Fibroblast of skin of back (primary cell): ENCODE data around the gene WDR53. TPM values are rescaled to one million over a fixed set of nuclear protein-coding genes. Genes with fewer than 3 reads are reported as not detected.
"Not testable (repeated sequence)": the region's sequence is repeated elsewhere in the genome, so short reads cannot be mapped to it uniquely, and the experiment has no call there.

Experiments
- DNase-seq: peaks from one replicate; pipeline ENCODE4 v3.0.0-alpha.2; 2013
- polyA plus RNA-seq, 2 experiments: library from polyadenylated mRNA; unstranded; fragments of 120-200 nt; gene quantifications; one replicate each; pipeline ENCODE4 v1.2.1, GENCODE V29; 2013; ENCODE audit not compliant: insufficient read length in 2 of 2

Gene WDR53
- polyA plus RNA-seq (2013, experiment 1 of 2; ENCODE audit: insufficient read length), result 11.4 TPM
- polyA plus RNA-seq (2013, experiment 2 of 2; ENCODE audit: insufficient read length), result 10.9 TPM

DNA sequence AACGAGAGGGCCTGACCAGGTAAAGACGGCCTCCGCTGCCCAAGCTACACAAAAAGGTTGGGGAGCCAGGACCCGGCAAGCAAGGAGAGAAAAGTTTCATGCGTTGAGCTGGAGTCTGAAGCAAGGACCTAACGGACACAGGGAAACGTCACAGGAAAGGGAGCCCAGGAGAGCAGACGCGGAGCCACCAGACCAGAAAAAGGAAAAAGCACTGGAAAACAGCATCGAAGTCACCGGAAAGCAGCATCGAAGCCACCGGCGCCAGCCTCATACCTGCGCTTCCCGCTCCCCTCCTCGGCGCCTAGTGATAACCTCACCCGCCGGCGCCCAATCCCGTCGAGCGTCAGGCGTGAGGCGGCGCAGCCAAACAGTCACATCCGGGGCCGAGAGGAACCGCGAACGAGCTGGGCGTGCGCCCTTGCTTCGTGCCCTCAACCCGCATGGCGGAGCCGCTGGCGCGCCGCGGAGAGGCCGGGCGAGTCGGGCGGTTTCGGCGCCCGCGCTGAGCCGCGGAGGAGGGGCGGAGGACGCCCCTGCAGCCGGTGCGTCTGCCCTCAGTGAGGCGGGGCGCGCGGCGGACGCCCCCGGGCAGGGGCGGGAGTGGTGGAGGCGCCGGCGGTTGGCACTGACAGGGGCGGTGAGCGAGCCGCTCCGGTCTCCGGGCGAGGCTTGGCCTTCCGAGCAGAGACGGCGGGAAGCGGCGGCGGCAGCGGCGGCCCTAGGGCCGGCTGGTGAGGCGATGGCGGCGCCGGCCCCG lies at the start of gene WDR53, which contains the start of gene FBXO45:
Gene WDR53 (minus strand): TSS at position 309 of the 757 bp plus-strand sequence. CDS start 7,079 bp downstream, outside the sequence.
Gene FBXO45 (plus strand): TSS at position 415 of the 757 bp plus-strand sequence. CDS start 325 bp downstream, at position 740.
- peak; percentile 95 for DNase-seq

DNA sequence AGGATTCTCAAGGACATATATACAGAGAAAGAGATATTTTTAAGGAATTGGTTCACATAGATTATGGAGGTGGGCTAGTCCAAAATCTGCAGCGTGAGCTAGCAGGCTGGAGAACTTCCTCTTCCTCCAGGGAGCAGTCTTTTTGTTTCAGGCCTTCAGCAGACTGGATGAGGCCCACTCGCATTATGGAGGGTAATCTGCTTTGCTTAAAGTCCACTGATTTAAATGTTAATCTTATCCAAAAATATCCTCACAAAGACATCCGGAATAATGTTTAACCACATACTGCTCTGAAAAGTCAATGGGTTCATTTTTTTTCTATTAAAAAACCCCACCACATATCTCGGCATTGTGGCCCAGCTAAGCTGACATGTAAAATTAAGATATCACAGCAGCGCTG lies 48.9 kb upstream of the WDR53 start:
- no peak for DNase-seq

DNA sequence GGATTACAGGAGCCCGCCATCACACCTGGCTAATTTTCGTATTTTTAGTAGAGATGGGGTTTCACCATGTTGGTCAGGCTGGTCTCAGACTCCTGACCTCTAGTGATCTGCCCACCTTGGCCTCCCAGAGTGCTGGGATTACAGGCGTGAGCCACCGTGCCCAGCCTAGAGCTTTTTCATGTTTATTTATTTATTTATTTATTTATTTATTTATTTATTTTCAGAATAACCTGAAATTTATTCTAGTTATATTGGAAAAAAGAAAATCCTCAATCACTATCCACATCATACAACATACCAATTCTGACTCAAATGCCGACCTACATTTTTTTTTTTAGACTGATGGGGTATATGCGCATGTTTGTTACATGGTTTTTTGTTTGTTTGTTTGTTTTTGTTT lies 46.9 kb upstream of the WDR53 start:
- DNase-seq, result not testable (repeated sequence)

DNA sequence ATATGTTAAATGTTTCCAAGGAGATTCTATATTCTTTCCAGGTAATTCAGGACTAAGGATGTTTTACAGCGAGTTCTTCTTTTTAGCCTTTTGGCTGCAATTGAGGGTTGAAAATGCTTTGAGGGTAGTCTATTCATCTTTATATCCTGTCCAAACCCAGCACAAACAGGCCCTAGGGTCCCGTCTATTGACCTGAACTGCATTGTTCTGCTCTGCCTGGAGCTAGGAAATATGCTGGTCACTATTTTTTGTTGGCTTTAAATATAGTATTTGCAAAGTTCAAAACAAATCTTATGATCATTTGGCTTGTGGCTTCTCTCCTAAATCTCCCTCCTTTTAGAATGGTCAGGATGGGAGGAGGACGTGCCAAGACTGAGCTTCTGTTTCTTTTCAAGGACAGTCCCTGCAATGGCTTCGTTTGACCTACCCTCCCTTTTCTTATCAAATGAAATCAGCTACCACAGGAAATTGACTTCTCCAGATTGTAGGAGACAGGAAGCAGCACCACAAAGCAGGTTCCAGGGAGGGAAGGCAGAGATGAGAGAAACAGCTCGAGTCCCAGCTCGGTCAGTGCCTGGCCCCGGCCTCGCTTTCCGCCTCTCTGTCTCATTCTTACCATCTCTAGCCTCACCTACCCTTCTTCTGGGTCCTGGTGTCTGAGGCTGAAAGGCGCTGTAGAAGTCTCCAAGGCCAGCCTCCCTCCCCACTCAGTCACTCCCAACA lies 43.6 kb upstream of the WDR53 start:
- DNase-seq, result no peak

DNA sequence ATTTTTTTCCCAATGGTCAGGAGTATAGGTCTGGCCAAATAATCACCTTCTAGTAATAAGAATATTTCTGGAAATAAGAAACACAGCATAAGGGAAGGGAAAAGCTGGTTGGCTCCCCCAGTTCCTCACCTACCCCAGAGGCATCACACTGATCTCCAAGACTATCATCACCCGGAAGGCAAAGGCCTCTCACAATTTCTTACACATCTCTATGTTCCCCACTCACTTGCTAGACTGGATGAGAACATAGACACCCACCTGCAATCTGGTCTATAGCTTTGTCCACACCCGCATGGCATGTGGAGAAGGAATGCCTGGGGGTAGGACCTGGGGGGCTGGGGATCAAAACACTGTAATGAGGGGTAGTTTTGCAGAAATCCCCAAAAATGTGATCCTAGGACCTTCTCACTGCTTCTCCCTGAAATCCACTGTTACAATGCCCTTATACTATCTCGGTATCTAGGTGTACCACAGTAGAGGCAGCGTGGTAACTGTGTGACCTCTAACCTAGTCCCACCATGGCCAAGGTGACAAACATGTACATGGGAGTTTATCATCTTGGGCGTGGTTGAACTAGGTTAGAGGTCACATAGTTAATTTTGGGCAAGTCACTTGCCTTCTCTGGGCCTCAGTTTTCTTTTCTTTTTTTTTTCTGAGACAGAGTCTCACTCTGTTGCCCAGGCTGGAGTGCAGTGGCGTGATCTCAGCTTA lies 41.6 kb upstream of the WDR53 start:
- no peak for DNase-seq

DNA sequence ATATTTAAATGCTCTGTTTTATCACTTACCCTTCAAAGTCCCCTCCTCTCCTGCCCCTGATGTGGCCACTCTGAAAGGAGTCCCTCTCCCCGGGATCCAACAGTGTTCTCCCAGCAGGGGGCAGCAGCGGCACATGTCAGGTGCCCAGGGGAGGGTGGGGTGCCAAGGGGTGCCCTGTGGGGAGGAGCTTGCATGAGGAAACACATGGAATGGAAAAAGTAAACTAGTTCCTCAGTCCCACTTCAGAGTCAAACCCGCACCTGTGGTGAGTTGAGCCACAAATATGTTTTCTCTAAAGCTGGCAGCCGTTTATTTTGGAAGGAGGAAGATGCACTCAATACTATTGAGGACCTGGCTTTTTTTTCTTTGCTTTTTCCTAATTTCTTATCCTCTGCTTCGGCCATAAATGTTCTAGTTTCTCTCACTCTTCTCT lies 41.0 kb upstream of the WDR53 start:
- DNase-seq, result peak; percentile 72

DNA sequence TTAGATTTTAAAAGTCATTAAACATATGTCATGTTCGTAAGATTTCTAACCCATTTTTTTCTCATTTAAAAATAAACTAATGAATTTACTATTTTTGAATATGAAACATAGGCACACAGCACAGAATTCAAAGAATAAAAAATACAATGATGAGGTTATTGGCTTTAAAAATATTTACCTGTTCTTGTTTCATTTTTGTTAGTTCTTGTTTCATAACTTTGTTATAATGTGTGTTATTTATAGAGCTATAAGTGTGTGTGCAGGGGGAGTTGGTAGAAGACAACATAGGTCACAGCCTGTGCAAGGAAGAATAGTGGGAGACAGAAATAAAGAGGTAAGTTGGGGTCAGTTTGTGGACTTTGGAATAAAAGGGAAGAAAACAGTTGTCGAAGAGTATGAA lies 40.3 kb upstream of the WDR53 start:
- DNase-seq, result no peak

DNA sequence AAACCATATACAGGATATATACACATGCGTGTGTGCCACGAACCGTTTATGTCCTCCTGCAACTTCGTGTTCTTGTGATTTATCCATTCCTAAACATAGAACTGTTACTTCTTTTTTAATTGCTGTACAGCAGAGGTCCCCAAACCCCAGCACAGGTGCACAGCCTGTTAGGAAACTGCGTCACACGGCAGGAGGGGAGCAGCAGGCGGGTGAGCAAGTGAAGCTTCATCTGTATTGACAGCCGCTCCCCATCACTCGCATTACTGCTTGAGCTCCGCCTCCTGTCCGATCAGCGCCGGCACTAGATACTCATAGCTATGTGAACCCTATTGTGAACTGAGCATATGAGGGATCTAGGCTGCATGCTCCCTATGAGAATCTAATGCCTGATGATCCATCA lies 36.2 kb upstream of the WDR53 start:
- DNase-seq, result no peak

DNA sequence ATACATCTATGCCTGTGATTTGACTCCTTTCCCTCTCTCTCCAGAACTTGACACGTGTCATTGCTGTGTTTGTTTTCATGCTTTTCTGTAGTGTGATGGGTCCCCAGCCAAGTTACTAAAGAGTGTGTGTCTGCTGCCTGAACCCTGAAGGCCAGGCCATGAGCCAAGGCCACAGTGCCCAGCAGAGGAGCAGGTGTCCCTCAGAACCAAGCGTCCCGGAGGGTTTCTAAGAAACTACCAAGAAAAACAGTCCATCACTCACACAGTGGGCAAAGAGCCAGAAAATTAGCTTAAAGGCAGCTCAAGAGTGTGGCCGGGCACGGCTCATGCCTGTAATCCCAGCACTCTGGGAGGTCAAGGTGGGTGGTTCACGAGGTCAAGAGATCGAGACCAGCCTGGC lies 35.3 kb upstream of the WDR53 start:
- DNase-seq, result no peak

DNA sequence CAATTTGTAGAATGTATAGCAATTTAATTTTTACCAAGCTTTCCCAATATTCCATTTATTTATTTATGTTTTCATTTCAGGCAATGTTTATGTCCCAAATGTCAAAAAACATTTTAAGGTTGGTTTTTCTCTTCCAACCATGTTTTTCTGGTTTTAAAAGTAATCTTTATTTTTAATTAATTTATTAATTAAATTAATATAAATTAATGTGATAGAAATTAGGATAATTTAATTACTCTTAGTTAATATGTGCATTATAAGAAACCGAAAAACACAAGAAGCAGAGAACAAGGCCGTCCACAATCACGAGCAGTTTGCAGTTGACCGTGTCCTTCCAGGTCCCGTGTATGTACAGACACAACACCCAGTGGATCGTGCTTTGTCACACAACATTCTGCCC lies 34.3 kb upstream of the WDR53 start:
- no peak for DNase-seq

DNA sequence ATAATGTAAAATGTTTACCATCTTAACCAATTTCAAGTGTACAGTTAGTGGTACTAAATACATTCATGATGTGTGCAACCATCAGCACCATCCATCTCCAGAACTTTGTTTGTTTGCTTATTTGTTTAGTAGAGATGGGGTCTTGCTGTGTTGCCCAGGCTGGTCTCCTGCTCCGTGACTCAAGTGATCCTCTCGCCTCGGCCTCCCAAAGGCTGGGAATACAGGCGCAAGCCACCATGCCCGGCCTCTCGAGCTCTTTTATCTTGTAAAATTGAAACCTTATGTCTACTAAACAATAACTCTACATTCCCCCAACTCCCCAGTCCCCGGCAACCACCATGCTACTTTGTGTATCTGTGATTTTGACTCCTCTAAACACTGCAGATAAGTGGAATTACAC lies 32.0 kb upstream of the WDR53 start:
- no peak for DNase-seq

DNA sequence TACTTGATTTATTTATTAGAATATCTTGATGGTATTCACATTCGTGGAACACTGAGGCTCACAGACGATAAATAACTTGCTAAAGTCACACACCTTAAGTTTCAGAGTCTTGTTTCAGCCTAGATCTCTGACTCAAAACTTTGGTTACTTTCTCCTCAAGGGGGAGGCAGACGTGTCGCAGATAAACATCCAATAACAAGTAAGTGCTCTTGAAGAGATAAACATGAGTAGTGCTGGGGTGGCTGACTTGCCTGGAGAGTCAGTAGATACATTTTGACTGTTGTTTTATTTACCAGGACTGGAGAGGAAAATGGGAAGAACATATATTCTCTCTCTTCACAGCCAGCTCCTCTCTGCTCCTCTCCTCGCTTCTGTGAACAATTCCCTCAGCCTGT lies 31.4 kb upstream of the WDR53 start:
- DNase-seq, result no peak

DNA sequence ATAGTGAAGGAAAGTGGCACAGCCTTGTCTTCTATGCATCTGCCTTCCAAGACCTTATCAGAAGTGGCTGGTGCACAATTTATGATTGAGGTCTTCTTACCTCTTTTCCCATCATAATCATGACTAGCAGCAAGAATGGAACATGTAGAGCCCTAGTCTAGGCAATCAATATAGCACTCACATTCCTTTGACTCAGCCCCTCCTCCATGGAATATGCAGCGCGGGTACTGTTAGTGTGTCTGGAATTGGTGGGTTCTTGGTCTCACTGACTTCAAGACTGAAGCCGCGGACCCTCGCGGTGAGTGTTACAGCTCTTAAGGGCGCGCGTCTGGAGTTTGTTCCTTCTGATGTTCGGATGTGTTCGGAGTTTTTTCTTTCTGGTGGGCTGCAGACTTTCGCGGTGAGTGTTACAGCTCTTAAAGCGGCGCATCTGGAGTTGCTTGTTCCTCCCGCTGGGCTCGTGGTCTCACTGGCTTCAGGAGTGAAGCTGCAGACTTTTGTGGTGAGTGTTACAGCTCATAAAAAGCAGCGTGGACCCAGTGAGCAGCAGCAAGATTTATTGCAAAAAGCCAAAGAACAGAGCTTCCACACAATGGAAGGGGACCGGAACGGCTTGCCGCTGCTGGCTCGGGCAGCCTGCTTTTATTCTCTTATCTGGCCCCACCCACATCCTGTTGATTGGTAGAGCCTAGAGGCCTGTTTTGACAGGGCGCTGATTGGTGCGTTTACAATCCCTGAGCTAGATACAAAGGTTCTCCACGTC lies 29.8 kb upstream of the WDR53 start:
- DNase-seq, result peak; percentile 1

DNA sequence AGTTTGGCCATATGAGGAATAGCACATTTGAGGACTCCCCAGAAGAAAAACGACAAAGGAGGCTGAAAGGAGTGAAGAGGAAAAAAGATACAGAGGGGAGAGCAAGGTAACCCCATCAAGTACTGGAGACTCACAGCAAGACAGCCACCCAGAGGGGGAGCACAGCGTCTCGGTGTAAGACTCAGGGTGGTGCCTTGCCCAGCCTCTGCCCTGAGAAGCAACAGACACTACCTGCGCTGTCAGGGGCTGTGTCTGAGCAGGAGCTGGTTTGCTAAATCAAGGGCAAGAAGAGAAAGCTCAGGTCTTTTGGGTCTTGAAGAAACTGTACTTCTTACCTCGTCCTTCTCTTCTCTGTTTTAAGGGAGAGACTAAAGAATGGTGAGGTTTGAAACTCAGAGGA lies 28.0 kb upstream of the WDR53 start:
- no peak for DNase-seq

DNA sequence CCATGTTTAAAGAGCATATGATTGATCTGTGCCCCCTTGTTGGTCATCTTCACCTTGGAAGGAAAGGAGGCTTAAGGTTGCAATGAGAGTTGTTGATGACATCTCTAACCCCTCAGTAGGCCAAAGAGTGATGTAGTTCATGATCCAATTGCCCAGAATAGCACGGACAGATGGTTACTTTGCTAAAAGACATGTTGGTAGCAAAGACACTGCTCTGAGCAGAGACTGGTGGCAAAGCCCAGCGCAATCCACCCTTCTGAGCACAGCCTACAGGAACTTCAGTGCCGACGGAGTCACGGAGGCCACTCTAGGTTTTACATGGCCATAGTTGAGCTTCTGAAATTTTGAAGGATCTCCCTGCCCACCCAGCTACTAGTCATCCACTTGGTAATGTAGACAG lies 21.9 kb upstream of the WDR53 start:
- DNase-seq, result no peak

DNA sequence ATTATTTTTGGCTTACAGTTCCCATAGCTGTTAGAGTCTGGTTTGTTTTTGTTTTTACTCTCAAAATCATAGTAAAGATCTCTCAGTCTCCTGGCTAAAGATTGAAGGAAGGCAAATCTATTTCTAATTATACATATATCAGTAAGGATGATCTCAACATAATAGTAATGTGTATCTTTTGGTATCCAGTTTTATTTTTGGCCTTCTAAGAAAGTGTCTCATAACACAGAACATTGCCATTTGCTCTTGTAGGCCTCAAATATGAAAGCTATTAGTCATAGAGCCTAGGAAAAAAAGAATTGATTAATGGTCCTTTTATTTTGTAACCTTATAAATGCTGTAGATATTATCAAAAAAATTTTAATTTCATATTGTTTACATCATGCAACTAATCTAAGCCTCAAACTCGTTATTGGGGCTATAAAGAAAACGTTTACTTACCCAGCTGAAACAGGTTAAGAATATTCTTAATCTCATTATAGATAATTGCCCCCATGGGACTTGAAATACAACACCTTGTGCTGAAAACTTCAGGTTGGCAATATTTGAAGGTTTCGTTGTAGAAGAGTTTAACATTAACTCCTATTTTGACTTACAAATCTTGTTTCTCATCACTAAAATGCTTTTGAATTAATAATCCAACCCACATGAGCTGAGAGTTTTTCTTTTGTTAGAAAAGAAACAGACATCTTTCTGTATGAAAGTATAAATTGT lies 16.8 kb upstream of the WDR53 start:
- DNase-seq, result no peak

DNA sequence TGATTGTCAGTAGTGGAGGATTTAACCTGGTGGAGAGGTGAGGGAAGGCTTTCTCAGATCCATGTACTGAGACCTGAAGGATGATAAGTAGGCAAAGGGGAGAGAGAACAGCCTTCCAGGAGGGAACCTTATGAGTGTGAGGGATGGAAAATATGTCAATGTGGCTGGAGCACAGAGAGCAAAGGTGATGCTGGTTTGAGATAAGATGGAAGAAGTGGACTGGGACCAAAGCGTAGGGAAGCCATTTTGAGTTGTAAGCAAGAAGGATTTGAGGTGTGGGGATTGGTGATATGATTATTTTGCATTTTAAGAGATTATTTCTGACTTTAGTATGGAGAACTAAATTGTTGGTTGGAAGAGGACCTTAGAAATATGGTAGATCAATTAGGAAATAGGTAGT lies 4.0 kb upstream of the WDR53 start:
- no peak for DNase-seq

DNA sequence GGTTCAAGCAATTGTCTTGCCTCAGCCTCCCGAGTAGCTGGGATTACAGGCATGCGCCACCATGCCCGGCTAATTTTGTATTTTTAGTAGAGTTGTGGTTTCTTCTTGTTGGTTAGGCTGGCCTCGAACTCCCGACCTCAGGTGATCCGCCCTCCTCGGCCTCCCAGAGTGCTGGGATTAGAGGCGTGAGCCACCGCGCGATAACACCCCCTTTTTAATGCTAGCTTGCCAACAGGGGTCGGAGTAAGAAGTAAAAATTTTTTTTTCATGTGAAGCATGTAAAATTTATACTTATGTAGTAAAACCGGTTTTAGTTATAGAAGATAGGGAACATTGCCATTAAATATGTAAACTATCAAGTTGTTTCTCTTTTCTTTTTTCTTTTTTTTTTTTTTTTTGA lies 2.0 kb upstream of the WDR53 start:
- not testable (repeated sequence) for DNase-seq

DNA sequence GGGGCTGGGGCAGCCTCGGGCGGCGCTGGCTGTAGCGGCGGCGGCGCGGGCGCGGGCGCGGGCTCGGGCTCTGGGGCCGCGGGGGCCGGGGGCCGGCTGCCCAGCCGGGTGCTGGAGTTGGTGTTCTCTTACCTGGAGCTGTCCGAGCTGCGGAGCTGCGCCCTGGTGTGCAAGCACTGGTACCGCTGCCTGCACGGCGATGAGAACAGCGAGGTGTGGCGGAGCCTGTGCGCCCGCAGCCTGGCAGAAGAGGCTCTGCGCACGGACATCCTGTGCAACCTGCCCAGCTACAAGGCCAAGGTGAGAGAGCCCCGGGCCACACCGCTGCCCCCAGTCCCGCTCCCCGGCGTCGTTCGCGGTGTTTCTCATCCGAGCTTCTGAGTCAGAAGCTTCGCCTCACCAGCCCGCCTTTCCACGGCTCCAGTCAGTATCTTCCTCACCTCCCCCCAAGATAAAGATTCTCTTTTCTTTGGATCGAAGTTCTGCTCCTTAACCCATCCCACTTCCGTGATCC lies 706 bp upstream of the WDR53 start:
- peak; percentile 12 for DNase-seq

DNA sequence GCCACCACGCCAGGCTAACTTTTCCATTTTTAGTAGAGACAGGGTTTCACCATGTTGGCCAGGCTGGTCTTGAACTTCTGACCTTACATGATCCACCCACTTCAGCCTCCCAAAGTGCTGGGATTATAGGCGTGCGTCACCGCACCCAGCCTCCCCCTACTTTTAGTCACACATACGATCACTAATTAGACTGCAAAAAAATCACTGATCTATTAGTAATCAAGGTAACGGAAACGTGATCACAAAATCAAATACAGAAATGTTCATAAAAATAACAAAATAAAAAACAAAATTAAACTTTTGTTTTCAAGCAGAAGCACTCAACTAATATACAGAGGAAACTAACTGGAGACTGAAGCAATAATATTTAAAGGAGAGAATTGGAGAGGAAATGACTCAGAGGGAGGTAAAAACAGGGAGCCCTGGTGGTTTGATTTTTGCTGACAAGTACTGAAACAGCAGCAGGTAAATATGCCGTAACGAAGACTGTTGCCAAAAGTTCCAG lies 4.6 kb downstream of the WDR53 start:
- no peak for DNase-seq

DNA sequence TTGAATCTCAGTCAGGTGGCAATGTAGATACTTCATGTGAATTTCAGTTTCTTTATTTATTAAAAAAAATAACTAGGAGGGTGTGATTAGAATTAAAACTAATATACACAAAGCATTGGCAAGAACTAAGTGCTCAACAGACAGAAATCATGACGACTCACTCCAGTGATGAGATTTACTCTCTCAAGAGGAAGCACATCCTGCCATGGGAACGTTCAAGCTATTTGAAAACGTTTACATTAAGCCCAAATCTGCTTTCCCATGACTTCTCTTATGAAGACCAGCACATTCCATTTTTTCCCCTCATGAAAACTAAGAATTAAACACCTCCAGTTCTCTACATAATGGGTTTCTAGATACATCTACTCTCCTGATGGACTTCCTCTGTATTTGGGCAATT lies 8.5 kb downstream of the WDR53 start:
- peak; percentile 60 for DNase-seq
